ENCODE measurements around the gene ITPR1.

DNA sequence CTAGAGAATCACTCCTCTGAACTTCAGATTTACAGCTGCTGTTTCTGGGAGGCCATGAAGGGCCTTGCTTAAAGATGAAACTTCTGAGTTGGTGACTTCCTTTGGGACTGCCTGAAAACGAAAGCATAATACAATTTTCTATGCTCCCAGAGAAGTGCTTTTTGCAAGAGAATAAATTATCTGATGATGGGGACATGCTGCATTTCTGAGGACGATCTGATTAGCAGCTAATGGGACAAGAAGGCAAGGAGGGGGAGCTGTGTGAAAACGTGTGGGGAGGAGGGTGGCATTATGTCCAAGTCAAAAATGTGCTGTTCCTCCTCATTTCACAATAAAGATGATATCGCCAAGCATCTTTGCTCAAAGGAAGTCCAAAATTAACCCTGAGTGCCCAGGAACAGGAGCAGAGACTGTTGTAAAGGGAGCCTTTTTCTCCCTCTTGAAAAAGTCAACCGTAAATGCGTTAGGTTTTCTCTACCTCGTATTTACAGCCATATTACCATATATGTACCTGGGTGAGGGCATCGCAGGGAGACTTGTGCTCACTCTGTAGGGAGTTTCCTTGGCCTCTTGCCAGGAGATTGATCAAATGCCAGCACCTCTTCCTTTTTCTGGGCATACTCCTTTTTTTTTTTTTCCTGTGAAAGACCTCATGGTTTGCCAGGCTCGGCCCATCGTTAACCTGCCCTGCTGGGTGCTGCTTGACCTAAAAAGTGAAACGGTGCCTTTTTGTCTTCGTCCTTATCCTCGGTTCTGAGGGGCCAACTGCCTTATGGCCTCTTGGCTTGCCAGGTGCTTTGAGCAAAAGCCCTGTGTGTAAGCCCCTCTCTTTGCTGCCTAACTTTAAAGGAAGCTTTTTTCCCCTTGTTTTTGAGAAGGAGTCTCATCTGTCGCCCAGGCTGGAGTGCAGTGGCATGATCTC, 11.5 kb downstream of the ITPR1 start:
- TF ChIP-seq EZH2 (IDR thresholded peaks at IDR 0.05) (no peak), POLR2AphosphoS5 (IDR thresholded peaks at IDR 0.05; ENCODE audit: borderline replicate concordance, low read depth, low read length) (no peak), FOXP2 (optimal IDR thresholded peaks at IDR 0.05; ENCODE audit: control extremely low read depth, extremely low read length, insufficient read depth) (no peak)

Measured in SK-N-MC (cell line).